K562 (cell line): ENCODE measurements around the gene TAF8. TPM values are rescaled to one million over a fixed set of nuclear protein-coding genes. Genes with fewer than 3 reads are reported as not detected.

Experiments
- ATAC-seq: fragments of 200-7000 bp; cut with Tn5 transposase; 3 replicates; pipeline ENCODE4 v1.9.1; 2020; ENCODE audit warnings: moderate library complexity
- BruUV-seq: library from RNA; stranded (reverse); fragments of 400-500 nt; replicated peaks from 2 replicates; lab custom pipeline; 2021; lab: Mats Ljungman, UMichigan
- CTCF ChIA-PET: fragments of 300-600 bp; formaldehyde crosslinking; extraction: SDS; loops from one replicate; lab custom pipeline; 2021; ENCODE audit warnings: low intra/inter-chr PET ratio; lab: Yijun Ruan, JAX
- POLR2A ChIA-PET: fragments of 300-600, 350-650 bp; sonication (Branson Sonifier 250); formaldehyde crosslinking; extraction: SDS; loops from one replicate; lab custom pipeline; 2021; ENCODE audit warnings: antibody characterized with exemption, inconsistent platforms; lab: Yijun Ruan, JAX
- DNase-seq, 4 experiments: peaks; one replicate each; pipeline versions ENCODE4 v3.0.0 to v3.0.0-alpha.2; 2011 to 2018; ENCODE audit warnings: low spot score in 3 of 4, mixed read lengths in 3 of 4; ENCODE audit errors: extremely low read depth in 1 of 4
- FAIRE-seq: peaks from 2 replicates; lab custom pipeline; 2011; peaks lifted over from hg19 to GRCh38; lab: Jason Lieb, UNC
- H2AFZ ChIP-seq: 2 replicates; pipeline ENCODE4 v1.6.0; 2011; ENCODE audit warnings: low read depth, low read length, control low read depth, inconsistent platforms
- H3K27ac ChIP-seq: fragments of 200-600 bp; 3 replicates; pipeline ENCODE4 v1.8.0; 2011; ENCODE audit warnings: low read depth, mild to moderate bottlenecking, control low read depth, inconsistent platforms, low read length, moderate library complexity, mixed read lengths; ENCODE audit errors: extremely low read depth
- H3K27me3 ChIP-seq, 2 experiments: fragments of 300-600 bp in 1 of 2; 2 replicates in 1 of 2; 3 replicates in 1 of 2; pipeline versions ENCODE4 v1.6.0 to v1.8.0; 2011; ENCODE audit warnings: inconsistent platforms in 2 of 2, low read length in 2 of 2, mild to moderate bottlenecking in 1 of 2, mixed read lengths in 1 of 2, moderate library complexity in 1 of 2; ENCODE audit not compliant: control insufficient read depth in 2 of 2, insufficient read depth in 2 of 2
- H3K36me3 ChIP-seq: fragments of 300-600 bp; 3 replicates; pipeline ENCODE4 v1.8.0; 2011; ENCODE audit warnings: mild to moderate bottlenecking, low read length, inconsistent platforms; ENCODE audit not compliant: control insufficient read depth, insufficient read depth
- H3K4me1 ChIP-seq, 2 experiments: fragments of 200-600 bp in 1 of 2; replicated peaks in 1 of 2; 2 replicates in 1 of 2; 3 replicates in 1 of 2; pipeline versions ENCODE4 v1.5.1 to v1.8.0; 2011; ENCODE audit warnings: inconsistent platforms in 2 of 2, low read length in 2 of 2, mild to moderate bottlenecking in 1 of 2, mixed read lengths in 1 of 2, moderate library complexity in 1 of 2; ENCODE audit not compliant: control insufficient read depth in 2 of 2, insufficient read depth in 2 of 2
- H3K4me2 ChIP-seq: 2 replicates; pipeline ENCODE4 v1.6.1; 2011; ENCODE audit warnings: low read length, control low read depth, inconsistent platforms, mixed read lengths; ENCODE audit not compliant: insufficient read depth
- H3K4me3 ChIP-seq: fragments of 200-600 bp; sonication (generic), shearing (Covaris generic); 2 replicates; pipeline ENCODE4 v1.5.1; 2016; ENCODE audit warnings: control low read depth, inconsistent platforms
- H3K79me2 ChIP-seq: fragments of 200-600 bp; 3 replicates; pipeline ENCODE4 v1.8.0; 2011; ENCODE audit warnings: low read length, inconsistent platforms; ENCODE audit not compliant: control insufficient read depth, insufficient read depth
- H3K9ac ChIP-seq, 2 experiments: 2 replicates each; pipeline versions ENCODE4 v1.6.0 to v1.6.1; 2011; ENCODE audit warnings: low read depth in 2 of 2, low read length in 2 of 2, control low read depth in 1 of 2, inconsistent platforms in 1 of 2, mild to moderate bottlenecking in 1 of 2, mixed read lengths in 1 of 2; ENCODE audit not compliant: insufficient read depth in 1 of 2
- H3K9me1 ChIP-seq: one replicate; pipeline ENCODE4 v1.6.0; 2011; ENCODE audit warnings: inconsistent platforms, mild to moderate bottlenecking, low read length, moderate library complexity; ENCODE audit not compliant: control insufficient read depth, insufficient read depth
- H3K9me3 ChIP-seq: replicated peaks from 2 replicates; pipeline ENCODE4 v1.5.1; 2011; ENCODE audit warnings: low read depth, low read length, inconsistent platforms; ENCODE audit not compliant: control insufficient read depth, insufficient read depth
- H4K20me1 ChIP-seq: replicated peaks from 2 replicates; pipeline ENCODE4 v1.6.1; 2011; ENCODE audit warnings: low read length, inconsistent platforms, mixed read lengths; ENCODE audit not compliant: control insufficient read depth, insufficient read depth
- CEBPG ChIP-seq, 3 experiments: fragments of 200-800 bp in 1 of 3; sonication (Bioruptor generic) in 1 of 3; sonication (generic) in 1 of 3; formaldehyde crosslinking in 1 of 3; IDR thresholded peaks in 2 of 3; conservative IDR thresholded peaks in 1 of 3; 2 replicates each; pipeline versions ENCODE4 v1.6.1 to v1.8.0; 2016 to 2022; ENCODE audit warnings: missing compliant biosample characterization in 2 of 3, missing genetic modification characterization in 2 of 3, mild to moderate bottlenecking in 1 of 3, missing genetic modification reagents in 1 of 3
- EP400 ChIP-seq: fragments of 450-650 bp; IDR thresholded peaks from 2 replicates; pipeline ENCODE4 v1.6.1; 2017; ENCODE audit warnings: antibody characterized with exemption, mild to moderate bottlenecking, moderate library complexity
- NCOA2 ChIP-seq, 2 experiments: fragments of 450-650 bp; IDR thresholded peaks; 2 replicates each; pipeline ENCODE4 v1.6.1; 2018; ENCODE audit warnings: mild to moderate bottlenecking in 2 of 2, moderate library complexity in 1 of 2; ENCODE audit not compliant: partially characterized antibody in 2 of 2
- NEUROD1 ChIP-seq: fragments of 150-350 bp; IDR thresholded peaks from 2 replicates; pipeline ENCODE4 v1.6.1; 2014; ENCODE audit warnings: borderline replicate concordance, low read length, low read depth; ENCODE audit not compliant: partially characterized antibody
- TOE1 ChIP-seq, 2 experiments: fragments of 450-650 bp in 1 of 2; sonication (generic) in 1 of 2; formaldehyde crosslinking in 1 of 2; IDR thresholded peaks; 2 replicates each; pipeline versions ENCODE4 v1.7.1 to v1.8.0; 2016 to 2022; ENCODE audit warnings: borderline replicate concordance in 2 of 2, mild to moderate bottlenecking in 2 of 2, antibody characterized with exemption in 1 of 2, inconsistent platforms in 1 of 2, low read depth in 1 of 2, missing genetic modification reagents in 1 of 2, moderate library complexity in 1 of 2
- WGBS: fragments of 100-300 bp; shearing (Covaris generic); methylation state at CpG from one replicate; pipeline ENCODE4 v1.1.6; 2016; ENCODE audit warnings: low coverage, mixed read lengths; ENCODE audit not compliant: insufficient coverage; ENCODE audit errors: missing lambda C conversion rate; 5-methylcytosine and 5-hydroxymethylcytosine counted together
- in situ Hi-C: fragments of 300-500 bp; cut with MboI; formaldehyde crosslinking; loops from 4 replicates; pipeline ENCODE4 v1.15.0; 2018; ENCODE audit warnings: inconsistent platforms, mixed read lengths
- intact Hi-C: fragments of 100-400 bp; cut with micrococcal nuclease; formaldehyde crosslinking; loops from 2 replicates; pipeline ENCODE4 v1.14.2; 2022
- polyA plus RNA-seq, 8 experiments: library from polyadenylated mRNA; depleted of rRNA in 4 of 8; stranded (reverse) in 5 of 8; unstranded in 3 of 8; fragments of >200 nt; fragmentation: Nextera tagmentation in 2 of 8; fragmentation: Illumina TruSeq in 1 of 8; extraction: Ambion mirVana in 2 of 8; extraction: Trizol in 1 of 8; gene quantifications; 2 replicates each; pipeline versions ENCODE4 v1.2.1 to v1.2.3, GENCODE V29; 2011 to 2014; ENCODE audit warnings: inconsistent platforms in 1 of 8, missing spikeins in 1 of 8
- total RNA-seq, 7 experiments: library from RNA; depleted of rRNA in 6 of 7; stranded (reverse); fragments of >200 nt in 6 of 7; fragmentation: Illumina TruSeq in 2 of 7; extraction: Trizol in 2 of 7; gene quantifications; 2 replicates each; pipeline versions ENCODE4 v1.2.1 to v1.2.3, GENCODE V29; 2011 to 2021; ENCODE audit warnings: low replicate concordance in 1 of 7
- TF ChIP-seq, protein P1 (sequence below): sonication (generic); formaldehyde crosslinking; IDR thresholded peaks from 2 replicates; pipeline ENCODE4 v1.8.1; 2023; ENCODE audit warnings: mild to moderate bottlenecking, missing genetic modification reagents

Gene TAF8
- total and polyA plus RNA-seq, 9 of the 15 experiments (the other 6 are each of a cell fraction or from before 2014, with no cell fraction given): 29.4 to 84.0 (median 52.6) TPM

- Histone ChIP-seq H3K4me3 (no peak overlapping the region), H2AFZ (peak overlapping the region; percentile 21; the same call in 1 of the 2 replicates), H3K9me1 (no peaks in the 10 kb centered on the region), H3K36me3 (no peaks in the 10 kb centered on the region; the same call in 2 of the 3 replicates), H3K9me3 (no peaks in the 10 kb centered on the region), H3K4me2 (peak overlapping the region; percentile 59), H3K4me1 (peaks cover 46 to 58% of the 10 kb centered on the region in 2 experiments), H3K9ac (peak overlapping the region; percentile 14 to 80; a peak in 2 of 4 replicates), H4K20me1 (no peaks in the 10 kb centered on the region), H3K27me3 (no peaks in the 10 kb centered on the region), H3K79me2 (no peaks in the 10 kb centered on the region), H3K27ac (peak overlapping the region; percentile 33)
- ChIA-PET POLR2A (interaction anchor here (0.5 to 5.6 kb wide), 9 partner anchors 9 to 788 kb away, joined by 3 to 48 read pairs (median 3); partner anchors contain the start of gene RPL7L1), CTCF (no interaction called here)
- no peak for FAIRE-seq
- 39% methylated on average over 9 of the region's 9 CpGs for WGBS
- no TSS peak for BruUV-seq
- in situ Hi-C loops (no loop called here), intact Hi-C loops (loop anchor here (1.0 kb wide), 1 partner anchor 13 kb away; no protein-coding TSS in a partner anchor)
- ATAC-seq: no peak; the same call in 2 of the 3 replicates
- DNase-seq: no peak
- TF ChIP-seq, protein P1, sequence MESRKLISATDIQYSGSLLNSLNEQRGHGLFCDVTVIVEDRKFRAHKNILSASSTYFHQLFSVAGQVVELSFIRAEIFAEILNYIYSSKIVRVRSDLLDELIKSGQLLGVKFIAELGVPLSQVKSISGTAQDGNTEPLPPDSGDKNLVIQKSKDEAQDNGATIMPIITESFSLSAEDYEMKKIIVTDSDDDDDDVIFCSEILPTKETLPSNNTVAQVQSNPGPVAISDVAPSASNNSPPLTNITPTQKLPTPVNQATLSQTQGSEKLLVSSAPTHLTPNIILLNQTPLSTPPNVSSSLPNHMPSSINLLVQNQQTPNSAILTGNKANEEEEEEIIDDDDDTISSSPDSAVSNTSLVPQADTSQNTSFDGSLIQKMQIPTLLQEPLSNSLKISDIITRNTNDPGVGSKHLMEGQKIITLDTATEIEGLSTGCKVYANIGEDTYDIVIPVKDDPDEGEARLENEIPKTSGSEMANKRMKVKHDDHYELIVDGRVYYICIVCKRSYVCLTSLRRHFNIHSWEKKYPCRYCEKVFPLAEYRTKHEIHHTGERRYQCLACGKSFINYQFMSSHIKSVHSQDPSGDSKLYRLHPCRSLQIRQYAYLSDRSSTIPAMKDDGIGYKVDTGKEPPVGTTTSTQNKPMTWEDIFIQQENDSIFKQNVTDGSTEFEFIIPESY (CRISPR knock-in tag): peak; percentile 50; the same call in 1 of the 2 replicates
- TF ChIP-seq CEBPG (CRISPR knock-in tag; IDR thresholded peaks at IDR 0.05): no peak
- TF ChIP-seq CEBPG (tag; conservative IDR thresholded peaks at IDR 0.05 in 1 of 2, IDR thresholded peaks at IDR 0.05 in 1 of 2): 0 out of 4 replicates have a peak, but pooled peaks of 1 of the 2 experiments have one; percentile 1
- no peak for TF ChIP-seq EP400
- no peak for TF ChIP-seq TOE1 (IDR thresholded peaks at IDR 0.05; ENCODE audit: borderline replicate concordance)
- TF ChIP-seq TOE1 (CRISPR knock-in tag; IDR thresholded peaks at IDR 0.05; ENCODE audit: borderline replicate concordance, low read depth): 0 out of 2 replicates have a peak, but pooled peaks have one; percentile 21
- no peak for TF ChIP-seq NCOA2 (IDR thresholded peaks at IDR 0.05; ENCODE audit: partially characterized antibody in 2 of 2)
- TF ChIP-seq NEUROD1: peak; percentile 11
These were observed 41.3 kb downstream of the TAF8 start for GRCh38 chr6:42091718-42092023.
